ENCODE data around the gene P3H1. TPM values are rescaled to one million over a fixed set of nuclear protein-coding genes. Genes with fewer than 3 reads are reported as not detected.

Gene P3H1
- total and polyA plus RNA-seq, 2 of the 13 experiments (the other 11 are each of a cell fraction or from before 2014, with no cell fraction given): 64.6 to 120 TPM

GRCh38 chr1:42788021-42788420 is 21.2 kb upstream of the P3H1 start:
- intact Hi-C loops (cut with micrococcal nuclease; ENCODE audit: unreplicated experiment): no loop called here
- BruUV-seq (replicated peaks): no TSS peak

More at GRCh38 chr1:42788021-42788420, 21.2 kb upstream of the P3H1 start:
- Histone ChIP-seq H3K9ac (ENCODE audit: insufficient read depth, low read depth, low read length) (no peak overlapping the region), H3K4me3 (replicated peaks in 1 of 3; ENCODE audit: insufficient read depth in 1 of 3, low read depth in 2 of 3, low read length in 3 of 3) (no peak overlapping the region), H3K36me3 (replicated peaks in 1 of 2; ENCODE audit: control insufficient read depth in 1 of 2, insufficient read depth in 2 of 2, low read length in 2 of 2) (0 out of 5 replicates have a peak, but pooled peaks cover 0 to 2% of the 10 kb centered on the region in 2 experiments), H2AFZ (ENCODE audit: low read length) (no peak overlapping the region), H3K4me2 (ENCODE audit: low read depth, low read length) (no peak overlapping the region), H3K27ac (ENCODE audit: extremely low read length, insufficient read depth, low read length) (no peak overlapping the region), H4K20me1 (ENCODE audit: insufficient read depth, low read length) (no peaks in the 10 kb centered on the region), H3K79me2 (ENCODE audit: insufficient read depth, low read length) (no peaks in the 10 kb centered on the region), H3K9me3 (ENCODE audit: low read length) (no peaks in the 10 kb centered on the region), H3K27me3 (ENCODE audit: control insufficient read depth in 1 of 2, insufficient read depth in 2 of 2, low read length in 2 of 2) (no peaks in the 10 kb centered on the region), H3K4me1 (ENCODE audit: insufficient read depth, low read length) (no peaks in the 10 kb centered on the region)
- 88% methylated on average over 1 of the region's 1 CpG for WGBS (ENCODE audit: low lambda C conversion rate)
- ChIA-PET POLR2A (no interaction called here), CTCF (ENCODE audit: low intra/inter-chr PET ratio, low total read pairs) (no interaction called here)
- DNase-seq (ENCODE audit: low spot score): no peak
- no peak for FAIRE-seq
- in situ Hi-C loops (cut with HindIII; ENCODE audit: extremely low pct_ligation_motif_present, low pct_unique_long_range_greater_than_20kb): no loop called here
- ATAC-seq: no peak
- TF ChIP-seq RARG (CRISPR knock-in tag; IDR thresholded peaks at IDR 0.05; ENCODE audit: low read depth) (no peak), MYC (CRISPR knock-in tag; IDR thresholded peaks at IDR 0.05; ENCODE audit: borderline replicate concordance) (no peak), ZNF160 (CRISPR knock-in tag; IDR thresholded peaks at IDR 0.05) (no peak), REST (IDR thresholded peaks at IDR 0.05; ENCODE audit: borderline replicate concordance in 1 of 2, low read depth in 1 of 2, low read length in 2 of 2) (no peak), TBL1XR1 (IDR thresholded peaks at IDR 0.05; ENCODE audit: borderline replicate concordance, low read length, partially characterized antibody) (no peak), ZBTB7B (CRISPR knock-in tag; IDR thresholded peaks at IDR 0.05) (no peak), SAP130 (CRISPR knock-in tag; IDR thresholded peaks at IDR 0.05; ENCODE audit: low read depth) (no peak), CBX5 (CRISPR knock-in tag; IDR thresholded peaks at IDR 0.05; ENCODE audit: borderline replicate concordance) (no peak), NONO (IDR thresholded peaks at IDR 0.05) (no peak), NONO (CRISPR knock-in tag; conservative IDR thresholded peaks at IDR 0.05) (no peak), ZSCAN31 (CRISPR knock-in tag; IDR thresholded peaks at IDR 0.05; ENCODE audit: low read depth) (no peak), ZNF563 (CRISPR knock-in tag; IDR thresholded peaks at IDR 0.05) (no peak), JUNB (CRISPR knock-in tag; IDR thresholded peaks at IDR 0.05; ENCODE audit: borderline replicate concordance) (no peak)
- TF ChIP-seq, protein P1, sequence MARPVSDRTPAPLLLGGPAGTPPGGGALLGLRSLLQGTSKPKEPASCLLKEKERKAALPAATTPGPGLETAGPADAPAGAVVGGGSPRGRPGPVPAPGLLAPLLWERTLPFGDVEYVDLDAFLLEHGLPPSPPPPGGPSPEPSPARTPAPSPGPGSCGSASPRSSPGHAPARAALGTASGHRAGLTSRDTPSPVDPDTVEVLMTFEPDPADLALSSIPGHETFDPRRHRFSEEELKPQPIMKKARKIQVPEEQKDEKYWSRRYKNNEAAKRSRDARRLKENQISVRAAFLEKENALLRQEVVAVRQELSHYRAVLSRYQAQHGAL (CRISPR knock-in tag; IDR thresholded peaks at IDR 0.05; ENCODE audit: not compliant biosample characterization): no peak
- TF ChIP-seq, protein P2, sequence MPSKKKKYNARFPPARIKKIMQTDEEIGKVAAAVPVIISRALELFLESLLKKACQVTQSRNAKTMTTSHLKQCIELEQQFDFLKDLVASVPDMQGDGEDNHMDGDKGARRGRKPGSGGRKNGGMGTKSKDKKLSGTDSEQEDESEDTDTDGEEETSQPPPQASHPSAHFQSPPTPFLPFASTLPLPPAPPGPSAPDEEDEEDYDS (CRISPR knock-in tag; IDR thresholded peaks at IDR 0.05): no peak
- TF ChIP-seq, protein P3, sequence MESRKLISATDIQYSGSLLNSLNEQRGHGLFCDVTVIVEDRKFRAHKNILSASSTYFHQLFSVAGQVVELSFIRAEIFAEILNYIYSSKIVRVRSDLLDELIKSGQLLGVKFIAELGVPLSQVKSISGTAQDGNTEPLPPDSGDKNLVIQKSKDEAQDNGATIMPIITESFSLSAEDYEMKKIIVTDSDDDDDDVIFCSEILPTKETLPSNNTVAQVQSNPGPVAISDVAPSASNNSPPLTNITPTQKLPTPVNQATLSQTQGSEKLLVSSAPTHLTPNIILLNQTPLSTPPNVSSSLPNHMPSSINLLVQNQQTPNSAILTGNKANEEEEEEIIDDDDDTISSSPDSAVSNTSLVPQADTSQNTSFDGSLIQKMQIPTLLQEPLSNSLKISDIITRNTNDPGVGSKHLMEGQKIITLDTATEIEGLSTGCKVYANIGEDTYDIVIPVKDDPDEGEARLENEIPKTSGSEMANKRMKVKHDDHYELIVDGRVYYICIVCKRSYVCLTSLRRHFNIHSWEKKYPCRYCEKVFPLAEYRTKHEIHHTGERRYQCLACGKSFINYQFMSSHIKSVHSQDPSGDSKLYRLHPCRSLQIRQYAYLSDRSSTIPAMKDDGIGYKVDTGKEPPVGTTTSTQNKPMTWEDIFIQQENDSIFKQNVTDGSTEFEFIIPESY (CRISPR knock-in tag; IDR thresholded peaks at IDR 0.05): no peak

Measured in HepG2 (cell line).